H9 (cell line): ENCODE data around the gene TLE4. TPM values are rescaled to one million over a fixed set of nuclear protein-coding genes. Genes with fewer than 3 reads are reported as not detected.

Experiments used
- DNase-seq: peaks from one replicate; pipeline ENCODE4 v3.0.0-alpha.2; 2017
- H2AFZ ChIP-seq: one replicate; pipeline ENCODE4 v1.6.1; 2013; ENCODE audit warnings: mild to moderate bottlenecking, low read length, control low read depth, moderate library complexity
- H2AK5ac ChIP-seq: 2 replicates; pipeline ENCODE4 v1.6.1; 2013; ENCODE audit warnings: low read length, control low read depth, mixed read lengths; ENCODE audit not compliant: insufficient read length
- H2BK120ac ChIP-seq: one replicate; pipeline ENCODE4 v1.6.1; 2013; ENCODE audit warnings: low read depth, mild to moderate bottlenecking, low read length, control low read depth, inconsistent platforms; ENCODE audit not compliant: poor library complexity, severe bottlenecking
- H2BK12ac ChIP-seq: 2 replicates; pipeline ENCODE4 v1.6.1; 2013; ENCODE audit warnings: low read length, control low read depth, mixed read lengths, low read depth; ENCODE audit not compliant: insufficient read length
- H2BK15ac ChIP-seq: 2 replicates; pipeline ENCODE4 v1.6.1; 2013; ENCODE audit warnings: low read depth, low read length, control low read depth
- H2BK20ac ChIP-seq: one replicate; pipeline ENCODE4 v1.6.1; 2013; ENCODE audit warnings: low read depth, mild to moderate bottlenecking, low read length, control low read depth, inconsistent platforms; ENCODE audit not compliant: poor library complexity, severe bottlenecking
- H2BK5ac ChIP-seq: 2 replicates; pipeline ENCODE4 v1.6.1; 2013; ENCODE audit warnings: low read length, control low read depth, mixed read lengths; ENCODE audit not compliant: insufficient read length
- H3K14ac ChIP-seq: 2 replicates; pipeline ENCODE4 v1.6.1; 2013; ENCODE audit warnings: low read length, control low read depth; ENCODE audit not compliant: insufficient read depth
- H3K18ac ChIP-seq: 2 replicates; pipeline ENCODE4 v1.6.1; 2013; ENCODE audit warnings: low read depth, mild to moderate bottlenecking, mixed read lengths, low read length, control low read depth; ENCODE audit not compliant: insufficient read length
- H3K23ac ChIP-seq: 2 replicates; pipeline ENCODE4 v1.6.1; 2013; ENCODE audit warnings: low read length, control low read depth, mixed read lengths, low read depth; ENCODE audit not compliant: insufficient read length
- H3K23me2 ChIP-seq: 2 replicates; pipeline ENCODE4 v1.6.1; 2013; ENCODE audit warnings: low read depth, mild to moderate bottlenecking, mixed read lengths, low read length, control low read depth; ENCODE audit not compliant: insufficient read length, poor library complexity, severe bottlenecking
- H3K27ac ChIP-seq: 2 replicates; pipeline ENCODE4 v1.5.1; 2013; ENCODE audit warnings: low read length, control low read depth, mixed read lengths, low read depth; ENCODE audit not compliant: insufficient read length
- H3K27me3 ChIP-seq: 2 replicates; pipeline ENCODE4 v1.6.1; 2013; ENCODE audit warnings: low read length, control low read depth, inconsistent platforms; ENCODE audit not compliant: insufficient read depth
- H3K4ac ChIP-seq: 2 replicates; pipeline ENCODE4 v1.6.1; 2013; ENCODE audit warnings: low read depth, mild to moderate bottlenecking, control low read depth, inconsistent platforms, low read length, moderate library complexity
- H3K4me1 ChIP-seq: 2 replicates; pipeline ENCODE4 v1.6.1; 2013; ENCODE audit warnings: low read length, control low read depth, inconsistent platforms; ENCODE audit not compliant: insufficient read depth
- H3K4me2 ChIP-seq: 2 replicates; pipeline ENCODE4 v1.6.1; 2013; ENCODE audit warnings: low read length, control low read depth, mixed read lengths; ENCODE audit not compliant: insufficient read length, insufficient read depth
- H3K56ac ChIP-seq: 2 replicates; pipeline ENCODE4 v1.6.1; 2013; ENCODE audit warnings: low read depth, mild to moderate bottlenecking, mixed read lengths, low read length, control low read depth; ENCODE audit not compliant: insufficient read length
- H3K79me1 ChIP-seq: 2 replicates; pipeline ENCODE4 v1.6.1; 2013; ENCODE audit warnings: low read depth, mild to moderate bottlenecking, moderate library complexity, low read length, control low read depth, inconsistent platforms; ENCODE audit not compliant: insufficient read depth, poor library complexity, severe bottlenecking
- H3K79me2 ChIP-seq: 2 replicates; pipeline ENCODE4 v1.6.1; 2013; ENCODE audit warnings: low read length, control low read depth, inconsistent platforms; ENCODE audit not compliant: insufficient read depth
- H3K9ac ChIP-seq: 2 replicates; pipeline ENCODE4 v1.6.1; 2013; ENCODE audit warnings: low read length, control low read depth, mixed read lengths; ENCODE audit not compliant: insufficient read length; ENCODE audit errors: extremely low read depth
- H3K9me3 ChIP-seq: one replicate; pipeline ENCODE4 v1.6.1; 2013; ENCODE audit warnings: low read depth, low read length, inconsistent platforms; ENCODE audit not compliant: control insufficient read depth
- H3T11ph ChIP-seq: one replicate; pipeline ENCODE4 v1.6.1; 2013; ENCODE audit warnings: mild to moderate bottlenecking, low read length, control low read depth, inconsistent platforms
- H4K20me1 ChIP-seq: one replicate; pipeline ENCODE4 v1.6.1; 2013; ENCODE audit not compliant: control insufficient read depth, insufficient read length, insufficient read depth
- H4K5ac ChIP-seq: 2 replicates; pipeline ENCODE4 v1.6.1; 2013; ENCODE audit warnings: low read depth, mild to moderate bottlenecking, mixed read lengths, low read length, control low read depth; ENCODE audit not compliant: insufficient read length
- H4K8ac ChIP-seq: replicated peaks from 2 replicates; pipeline ENCODE4 v1.6.1; 2013; ENCODE audit warnings: low read length, control low read depth, mixed read lengths, low read depth; ENCODE audit not compliant: insufficient read length
- H4K91ac ChIP-seq: 2 replicates; pipeline ENCODE4 v1.6.1; 2013; ENCODE audit warnings: low read depth, mild to moderate bottlenecking, moderate library complexity, mixed read lengths, low read length, control low read depth; ENCODE audit not compliant: insufficient read length
- H3K27ac Mint-ChIP-seq, 3 experiments: 2 replicates in 2 of 3; 3 replicates in 1 of 3; pipeline ENCODE4 v1.8.0; 2020 to 2021; ENCODE audit warnings: mixed read lengths in 3 of 3, mild to moderate bottlenecking in 1 of 3, moderate library complexity in 1 of 3
- H3K27me3 Mint-ChIP-seq: 2 replicates; pipeline ENCODE4 v1.8.0; 2021; ENCODE audit warnings: low read depth, mild to moderate bottlenecking, moderate library complexity, mixed read lengths
- H3K36me3 Mint-ChIP-seq, 3 experiments: 2 replicates in 2 of 3; 3 replicates in 1 of 3; pipeline ENCODE4 v1.8.0; 2020 to 2021; ENCODE audit warnings: low read depth in 3 of 3, mixed read lengths in 3 of 3; ENCODE audit not compliant: insufficient read depth in 1 of 3
- H3K4me1 Mint-ChIP-seq, 2 experiments: 2 replicates each; pipeline ENCODE4 v1.8.0; 2020; ENCODE audit warnings: mixed read lengths in 2 of 2
- H3K4me3 Mint-ChIP-seq, 2 experiments: 2 replicates in 1 of 2; 3 replicates in 1 of 2; pipeline ENCODE4 v1.8.0; 2020 to 2021; ENCODE audit warnings: mild to moderate bottlenecking in 2 of 2, mixed read lengths in 2 of 2, moderate library complexity in 1 of 2
- H3K9me3 Mint-ChIP-seq, 2 experiments: 2 replicates in 1 of 2; 3 replicates in 1 of 2; pipeline ENCODE4 v1.8.0; 2020; ENCODE audit warnings: mild to moderate bottlenecking in 2 of 2, mixed read lengths in 2 of 2, moderate library complexity in 1 of 2
- WGBS: extraction: QIAGEN DNeasy Blood & Tissue Kit; methylation state at CpG from one replicate; pipeline ENCODE4 v1.1.7; 2013; ENCODE audit warnings: missing lambda C conversion rate, low lambda C conversion rate, mixed read lengths; ENCODE audit not compliant: insufficient read length; ENCODE audit errors: extremely low coverage; 5-methylcytosine and 5-hydroxymethylcytosine counted together
- total RNA-seq: library from RNA; stranded (reverse); gene quantifications from 2 replicates; pipeline ENCODE4 v1.2.1, GENCODE V29; 2021
- TF ChIP-seq, protein P1 (sequence below): fragments of 200-600 bp; sonication (generic); conservative IDR thresholded peaks from 3 replicates; pipeline ENCODE4 v1.8.0; 2021; ENCODE audit warnings: antibody characterized with exemption, mild to moderate bottlenecking

The TLE4 gene
- total RNA-seq, 1 experiment from 2014 or later, result 35.1 TPM

DNA sequence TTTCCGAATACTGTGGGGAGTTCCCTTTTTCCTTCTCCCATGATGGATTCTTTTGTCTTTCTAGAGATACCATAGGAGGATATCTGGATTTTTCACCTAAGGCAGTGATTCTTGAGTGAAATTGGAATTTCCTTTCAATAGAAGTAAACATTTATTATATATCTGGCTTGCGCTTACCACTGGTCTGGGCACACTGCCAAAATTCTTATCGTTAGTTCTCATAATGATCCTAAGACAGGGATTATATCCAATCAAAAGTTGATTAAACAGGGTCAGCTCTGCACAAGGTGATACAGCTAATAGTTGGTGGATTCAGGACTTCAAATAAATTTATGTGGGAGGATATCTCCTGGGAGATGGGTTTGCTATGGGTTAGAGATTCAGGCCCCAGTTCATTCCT is 9.6 kb downstream of the TLE4 start:
- Histone ChIP-seq H3K4me1 (peaks cover 5% of the 10 kb centered on the region; the same call in 1 of the 2 replicates), H3K4me2 (no peak overlapping the region), H3K56ac (no peak overlapping the region), H2BK12ac (no peak overlapping the region), H2AFZ (no peak overlapping the region), H3K18ac (no peak overlapping the region), H2BK15ac (no peak overlapping the region), H3K79me2 (no peaks in the 10 kb centered on the region), H4K91ac (no peak overlapping the region), H3K4ac (no peak overlapping the region), H3K23ac (no peak overlapping the region), H3K23me2 (no peaks in the 10 kb centered on the region), H3K14ac (no peak overlapping the region), H2BK5ac (no peak overlapping the region), H4K20me1 (no peaks in the 10 kb centered on the region), H3K9me3 (no peaks in the 10 kb centered on the region), H2BK20ac (no peak overlapping the region), H2AK5ac (no peak overlapping the region), H4K8ac (no peak overlapping the region), H3T11ph (no peak overlapping the region), H3K9ac (no peak overlapping the region), H3K79me1 (peaks cover 2% of the 10 kb centered on the region), H3K27me3 (no peaks in the 10 kb centered on the region), H2BK120ac (no peak overlapping the region), H3K27ac (no peak overlapping the region), H4K5ac (no peak overlapping the region)
- H3K4me3 Mint-ChIP-seq, result no peak overlapping the region
- DNase-seq, result no peak
- no peaks in the 10 kb centered on the region for H3K27me3 Mint-ChIP-seq
- no peaks in the 10 kb centered on the region for H3K9me3 Mint-ChIP-seq
- TF ChIP-seq, protein P1, sequence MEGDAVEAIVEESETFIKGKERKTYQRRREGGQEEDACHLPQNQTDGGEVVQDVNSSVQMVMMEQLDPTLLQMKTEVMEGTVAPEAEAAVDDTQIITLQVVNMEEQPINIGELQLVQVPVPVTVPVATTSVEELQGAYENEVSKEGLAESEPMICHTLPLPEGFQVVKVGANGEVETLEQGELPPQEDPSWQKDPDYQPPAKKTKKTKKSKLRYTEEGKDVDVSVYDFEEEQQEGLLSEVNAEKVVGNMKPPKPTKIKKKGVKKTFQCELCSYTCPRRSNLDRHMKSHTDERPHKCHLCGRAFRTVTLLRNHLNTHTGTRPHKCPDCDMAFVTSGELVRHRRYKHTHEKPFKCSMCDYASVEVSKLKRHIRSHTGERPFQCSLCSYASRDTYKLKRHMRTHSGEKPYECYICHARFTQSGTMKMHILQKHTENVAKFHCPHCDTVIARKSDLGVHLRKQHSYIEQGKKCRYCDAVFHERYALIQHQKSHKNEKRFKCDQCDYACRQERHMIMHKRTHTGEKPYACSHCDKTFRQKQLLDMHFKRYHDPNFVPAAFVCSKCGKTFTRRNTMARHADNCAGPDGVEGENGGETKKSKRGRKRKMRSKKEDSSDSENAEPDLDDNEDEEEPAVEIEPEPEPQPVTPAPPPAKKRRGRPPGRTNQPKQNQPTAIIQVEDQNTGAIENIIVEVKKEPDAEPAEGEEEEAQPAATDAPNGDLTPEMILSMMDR, result no peak
- WGBS, result no CpG with 5 or more reads among the region's 3 CpGs
- H3K27ac Mint-ChIP-seq, result no peak overlapping the region; a peak in 1 of 7 replicates
- peaks cover 4 to 24% (median 20%) of the 10 kb centered on the region in 3 experiments for H3K36me3 Mint-ChIP-seq
- H3K4me1 Mint-ChIP-seq, result peaks cover 26 to 50% of the 10 kb centered on the region in 2 experiments
